ENCODE measurements around the gene GAMT.
"Not testable (repeated sequence)": the region's sequence is repeated elsewhere in the genome, so short reads cannot be mapped to it uniquely, and the experiment has no call there.

The GAMT gene

DNA sequence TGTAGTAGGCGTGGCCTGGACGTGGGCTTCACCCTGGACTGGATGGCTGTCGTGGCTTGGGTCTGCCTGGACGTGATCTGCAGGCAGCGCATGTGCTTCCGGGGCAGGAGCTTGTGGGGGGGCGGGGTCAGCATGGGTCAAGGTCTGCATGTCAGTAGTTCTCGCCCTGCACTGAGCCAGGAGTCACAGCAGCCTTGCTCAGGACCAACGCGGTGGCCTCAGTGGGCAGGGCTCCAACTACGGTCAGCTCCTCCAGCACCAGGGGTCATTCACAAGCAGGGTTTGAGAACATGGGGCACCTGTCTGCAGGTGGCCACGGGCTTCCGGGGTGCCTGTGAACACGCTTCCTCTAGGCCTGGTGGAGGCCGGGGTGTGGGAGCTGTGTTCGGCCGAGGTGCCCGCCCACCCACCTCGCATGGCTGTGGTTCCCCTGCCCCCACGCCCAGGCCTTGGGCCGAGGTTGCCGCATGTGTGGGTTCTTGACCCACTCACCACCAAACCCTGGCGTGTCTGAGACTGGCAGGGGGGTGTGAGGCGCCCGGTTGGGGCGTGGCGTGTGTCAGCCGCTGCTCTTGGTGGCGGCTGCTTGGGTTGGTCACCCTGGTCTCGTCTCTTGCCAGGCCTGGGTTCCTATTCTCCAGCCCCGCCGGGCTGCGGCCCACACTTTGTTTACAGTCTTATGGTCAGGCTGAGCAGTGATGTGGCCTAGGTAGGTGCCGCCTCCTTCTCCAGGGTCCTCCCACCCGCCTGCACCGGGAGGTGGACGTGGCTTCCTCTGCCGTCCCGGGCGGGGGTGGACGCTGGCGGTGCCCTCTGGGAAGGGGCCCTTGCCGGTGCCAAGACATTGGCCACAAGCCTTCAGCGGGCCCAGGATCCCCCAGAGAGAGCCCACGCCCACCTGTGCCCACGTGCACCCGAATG, 32.0 kb upstream of the GAMT start:
- DNase-seq (ENCODE audit: low read depth in 2 of 2) = no peak

DNA sequence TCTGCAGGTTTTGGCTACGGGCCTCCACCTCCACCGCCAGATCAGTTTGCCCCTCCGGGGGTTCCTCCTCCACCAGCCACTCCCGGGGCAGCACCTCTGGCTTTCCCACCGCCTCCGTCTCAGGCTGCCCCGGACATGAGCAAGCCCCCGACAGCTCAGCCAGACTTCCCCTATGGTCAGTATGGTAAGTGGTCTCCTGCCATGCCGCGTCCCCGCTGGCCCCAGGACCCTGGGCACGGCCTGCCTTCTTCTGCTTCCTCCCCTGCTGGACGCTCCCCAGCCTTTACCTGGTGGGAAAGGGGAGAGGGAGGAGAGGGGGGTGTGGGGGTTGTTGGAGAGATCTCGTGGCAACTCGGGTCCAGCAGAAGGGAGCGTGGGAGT, 31.2 kb upstream of the GAMT start:
- no peak for DNase-seq (ENCODE audit: low read depth in 2 of 2)

DNA sequence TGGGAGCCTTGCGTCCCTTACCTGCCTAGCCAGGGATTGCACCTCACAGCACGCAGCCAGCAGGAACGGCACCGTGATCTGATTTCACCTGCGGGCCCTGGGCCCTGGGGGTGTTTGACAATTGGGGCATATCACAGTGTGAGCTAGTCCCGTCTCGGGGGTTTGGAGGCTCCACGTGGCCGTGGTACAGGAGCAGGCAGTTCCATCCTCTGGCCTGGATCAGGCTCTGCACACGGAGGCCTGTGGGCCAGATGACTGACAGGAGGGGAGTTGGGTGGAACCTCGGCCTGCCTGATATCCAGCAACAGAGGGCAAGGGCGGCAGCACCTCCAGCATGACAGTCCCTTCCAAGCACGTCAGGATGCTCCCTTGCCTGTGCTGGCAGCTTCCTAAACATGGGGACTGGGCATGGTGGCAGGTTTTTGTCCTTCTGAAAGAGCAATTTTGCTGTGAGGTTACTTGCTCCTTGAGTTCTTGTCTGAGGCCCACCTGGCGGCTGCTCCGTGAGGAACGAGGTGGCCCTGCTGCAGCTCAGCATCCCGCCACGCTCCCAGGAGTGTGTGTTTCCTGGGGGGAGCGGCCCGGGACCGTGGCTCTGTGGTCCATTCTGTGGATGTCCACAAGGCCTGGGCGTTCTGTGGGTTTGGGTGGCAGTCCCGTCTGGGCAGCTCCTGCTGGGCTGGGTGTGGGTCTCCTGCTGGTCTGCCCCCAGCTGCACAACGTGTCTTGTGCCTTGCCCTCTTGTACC, 30.6 kb upstream of the GAMT start:
- DNase-seq (ENCODE audit: low read depth in 2 of 2) = no peak

DNA sequence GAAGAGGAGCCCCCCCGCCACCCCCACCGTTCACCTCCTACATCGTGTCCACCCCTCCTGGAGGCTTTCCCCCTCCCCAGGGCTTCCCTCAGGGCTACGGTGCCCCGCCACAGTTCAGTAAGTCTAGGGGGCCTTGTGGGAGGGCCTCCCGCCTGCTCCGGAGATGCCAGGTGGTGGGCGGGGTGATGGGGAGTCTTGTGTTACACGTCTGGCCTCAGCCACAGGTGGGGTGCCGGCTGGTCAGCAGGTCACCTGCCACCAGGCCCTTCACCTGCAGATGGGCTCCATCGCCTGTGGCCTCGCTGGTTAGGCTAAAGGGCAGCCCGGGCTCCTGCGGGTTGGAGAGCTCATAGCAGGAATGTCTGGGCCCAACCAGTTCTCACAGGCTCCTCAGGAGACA, 28.9 kb upstream of the GAMT start:
- no peak for DNase-seq (ENCODE audit: low read depth in 2 of 2)

DNA sequence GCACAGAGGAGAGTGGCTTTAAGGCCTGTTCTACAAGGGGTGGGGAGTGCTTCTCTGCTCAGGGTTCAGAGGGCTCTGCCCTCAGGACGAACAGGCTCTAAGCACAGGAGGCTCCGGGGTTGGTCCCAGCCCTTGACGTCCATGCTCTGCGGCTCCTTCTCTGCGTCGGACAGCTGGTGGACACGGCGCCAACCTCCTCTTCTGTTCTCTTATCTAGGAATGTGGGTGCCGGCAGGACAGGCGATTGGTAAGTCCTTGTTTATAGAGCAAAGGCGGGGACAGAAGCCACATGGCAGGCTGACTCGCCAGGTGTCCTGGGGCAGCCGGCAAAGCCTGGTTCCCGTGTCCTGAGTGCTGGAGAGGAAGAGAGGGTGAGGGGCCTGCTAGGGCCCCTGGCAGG, 28.4 kb upstream of the GAMT start:
- DNase-seq (ENCODE audit: low read depth in 2 of 2) = no peak

DNA sequence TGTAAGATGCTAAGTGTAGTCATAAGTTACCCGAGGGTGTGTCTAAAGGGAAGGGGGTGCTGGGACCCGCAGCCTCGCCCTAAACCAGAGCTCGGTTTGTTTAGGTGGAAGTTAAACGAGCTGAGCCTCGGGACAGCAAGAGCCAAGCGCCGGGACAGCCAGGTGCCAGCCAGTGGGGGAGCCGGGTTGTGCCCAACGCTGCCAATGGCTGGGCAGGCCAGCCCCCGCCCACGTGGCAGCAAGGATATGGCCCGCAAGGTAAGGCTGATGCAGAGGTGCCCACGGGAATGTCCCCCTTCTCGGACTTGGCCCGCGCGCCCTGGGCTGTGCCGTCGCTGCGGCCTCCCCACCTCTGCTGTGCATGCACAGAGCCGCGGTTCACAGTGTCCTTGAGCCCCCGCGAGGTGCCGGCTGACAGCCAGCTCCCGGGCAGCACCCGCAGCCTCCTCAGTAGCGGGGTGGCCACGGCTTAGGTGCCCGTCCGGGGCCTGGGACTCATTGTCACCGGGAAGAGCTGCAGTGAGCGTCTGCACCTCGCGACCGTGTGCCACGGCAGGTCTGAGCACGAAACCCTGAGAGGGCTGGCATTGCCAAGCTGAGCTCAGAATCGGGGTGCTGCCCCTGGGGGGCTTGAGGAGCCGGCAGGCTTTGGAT, 27.5 kb upstream of the GAMT start:
- DNase-seq (ENCODE audit: low read depth in 2 of 2) = no peak

DNA sequence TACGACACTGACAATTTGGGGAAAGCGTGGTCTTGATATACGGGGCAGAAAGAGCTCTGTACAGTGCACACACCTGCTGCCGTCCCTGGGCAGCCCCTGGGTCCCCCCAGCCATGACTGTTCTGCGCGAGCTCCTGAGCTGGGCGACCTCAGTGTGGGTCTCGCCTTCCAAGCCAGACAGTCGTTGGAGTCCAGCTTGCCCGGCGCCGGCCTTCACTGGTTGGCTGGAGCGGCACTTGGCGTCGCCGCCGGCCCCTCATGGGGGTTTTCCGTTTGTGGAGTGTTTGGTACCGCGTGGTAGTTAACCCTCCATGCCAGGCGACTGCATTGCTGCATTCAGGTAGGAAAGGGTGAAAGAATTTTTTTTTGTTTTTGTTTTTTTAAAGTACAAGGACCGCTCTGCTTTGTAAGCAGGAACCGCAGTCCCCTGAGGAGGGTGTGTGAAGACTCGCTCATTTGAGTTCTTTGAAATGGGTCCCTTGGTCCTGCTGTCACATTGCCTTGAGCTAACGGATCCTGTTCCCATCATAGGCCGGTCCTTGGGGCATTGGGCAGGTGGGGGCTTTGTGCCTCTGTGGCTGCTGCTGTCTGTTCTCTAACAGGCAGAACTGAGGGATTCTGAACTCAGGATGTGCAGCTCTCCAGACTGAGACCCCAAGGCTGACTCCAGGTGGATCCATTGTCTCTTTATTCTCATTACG, 26.0 kb upstream of the GAMT start:
- no peak for DNase-seq (ENCODE audit: low read depth in 2 of 2)

DNA sequence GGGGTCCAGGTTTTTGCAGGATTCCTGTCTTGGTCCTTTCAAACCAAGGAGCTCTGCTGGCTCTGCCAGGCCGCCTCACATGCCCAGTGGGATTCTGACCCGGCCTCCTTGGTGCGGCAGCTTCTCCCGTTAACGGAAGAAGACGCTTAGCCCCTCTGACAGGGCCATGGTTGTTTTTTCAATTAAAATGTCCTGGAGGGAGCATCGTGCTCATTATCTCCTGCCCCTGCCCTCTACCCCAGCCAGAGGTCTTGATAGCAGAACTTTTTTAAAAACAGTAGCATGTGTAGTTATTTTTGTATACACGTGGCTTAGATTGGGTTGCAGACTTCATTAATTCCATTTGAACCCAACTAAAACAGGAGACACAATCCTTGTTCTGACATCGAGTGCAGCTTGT, 25.4 kb upstream of the GAMT start:
- no peak for DNase-seq (ENCODE audit: low read depth in 2 of 2)

DNA sequence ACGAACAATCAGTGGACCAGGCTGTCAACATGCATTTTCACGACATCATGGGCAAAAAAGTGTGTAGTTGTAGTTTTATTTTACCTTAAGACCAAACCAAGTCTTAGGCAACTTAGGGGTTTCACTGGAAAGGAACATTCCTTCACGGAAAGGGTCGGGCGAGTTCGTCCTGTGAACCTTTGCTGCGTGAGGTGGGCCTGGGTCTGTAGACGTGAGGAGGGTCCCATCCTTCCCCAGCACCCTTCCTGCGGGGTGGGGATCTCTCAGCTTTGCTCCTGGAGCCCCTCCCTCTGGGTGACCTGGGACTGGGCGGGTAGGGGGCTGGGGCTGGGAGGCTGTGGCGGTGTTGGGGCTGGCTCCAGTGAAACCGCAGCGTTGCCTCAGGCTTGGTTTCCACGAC, 24.6 kb upstream of the GAMT start:
- no peak for DNase-seq (ENCODE audit: low read depth in 2 of 2)

DNA sequence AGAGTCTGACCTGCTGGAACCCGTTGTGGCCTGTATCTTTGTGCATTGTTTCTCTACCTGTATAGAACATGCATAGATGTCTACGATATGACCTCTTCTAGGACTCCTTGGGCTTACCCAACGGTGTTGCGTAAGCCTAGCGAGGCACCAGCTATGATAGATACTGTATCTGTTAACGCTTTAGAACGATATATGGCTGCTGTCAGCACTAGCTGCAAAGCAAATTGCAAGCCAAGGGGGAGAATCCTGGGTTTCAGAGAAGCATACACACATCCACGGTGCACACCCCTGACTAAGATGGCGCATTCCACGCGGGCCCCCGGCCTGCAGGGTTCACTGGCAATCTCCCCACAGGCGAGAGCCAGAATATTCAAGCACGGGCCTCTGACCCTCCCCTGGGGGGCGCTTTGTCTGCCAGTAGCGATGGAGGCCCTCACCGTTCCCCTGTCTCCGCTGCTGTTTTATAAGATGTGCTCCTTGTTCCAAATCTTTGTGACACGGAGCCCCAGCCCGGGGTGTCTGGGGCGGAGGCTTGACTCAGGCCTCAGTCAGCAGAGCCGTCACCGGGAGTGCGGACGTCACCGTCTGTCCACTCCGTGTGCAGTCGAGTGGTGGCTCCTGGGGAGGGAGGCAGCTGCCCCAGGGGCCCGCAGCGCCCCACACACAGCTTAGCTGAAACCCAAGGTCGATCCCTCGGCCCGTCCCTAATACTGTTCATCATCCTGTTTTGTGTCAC, 23.9 kb upstream of the GAMT start:
- DNase-seq (ENCODE audit: low read depth in 2 of 2) = no peak

DNA sequence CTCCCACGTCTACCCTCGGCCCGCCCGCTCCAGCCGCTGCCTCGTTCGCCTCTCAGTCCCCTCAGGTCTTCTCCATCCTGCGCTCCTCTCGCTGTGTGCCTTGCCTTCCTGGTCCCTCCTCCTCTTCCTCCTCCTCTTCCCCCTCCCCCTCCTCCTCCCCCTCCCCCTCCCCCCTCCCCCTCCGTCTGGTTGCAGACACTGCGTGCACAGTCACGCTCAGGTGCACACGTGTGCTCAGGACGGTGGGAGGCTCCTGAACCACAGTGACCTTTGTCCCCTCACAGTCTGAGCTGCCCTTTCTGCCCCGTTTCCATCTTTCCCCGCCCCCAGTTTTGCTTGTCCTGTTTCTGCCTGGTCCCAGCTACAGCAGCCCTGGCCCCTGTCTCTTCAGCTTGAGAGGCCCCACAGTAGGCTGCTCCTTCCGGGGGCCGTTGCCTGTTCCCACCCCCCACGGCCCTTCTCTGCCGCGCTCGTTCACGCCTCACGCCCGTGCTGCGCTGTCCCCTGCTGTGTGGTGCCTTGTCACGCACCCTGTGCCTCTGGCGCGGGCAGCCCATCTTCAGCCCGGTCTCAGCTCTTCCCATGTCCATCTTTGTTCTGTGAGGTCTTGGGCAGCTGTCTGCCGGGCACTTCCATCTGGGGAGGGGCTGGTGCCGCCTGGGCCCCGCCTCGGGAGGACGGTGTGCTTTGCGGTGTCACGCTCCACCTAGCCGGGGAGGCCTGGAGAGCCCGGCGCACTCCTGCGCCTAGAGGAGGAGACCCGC, 23.0 kb upstream of the GAMT start:
- DNase-seq (ENCODE audit: low read depth in 2 of 2) = no peak

DNA sequence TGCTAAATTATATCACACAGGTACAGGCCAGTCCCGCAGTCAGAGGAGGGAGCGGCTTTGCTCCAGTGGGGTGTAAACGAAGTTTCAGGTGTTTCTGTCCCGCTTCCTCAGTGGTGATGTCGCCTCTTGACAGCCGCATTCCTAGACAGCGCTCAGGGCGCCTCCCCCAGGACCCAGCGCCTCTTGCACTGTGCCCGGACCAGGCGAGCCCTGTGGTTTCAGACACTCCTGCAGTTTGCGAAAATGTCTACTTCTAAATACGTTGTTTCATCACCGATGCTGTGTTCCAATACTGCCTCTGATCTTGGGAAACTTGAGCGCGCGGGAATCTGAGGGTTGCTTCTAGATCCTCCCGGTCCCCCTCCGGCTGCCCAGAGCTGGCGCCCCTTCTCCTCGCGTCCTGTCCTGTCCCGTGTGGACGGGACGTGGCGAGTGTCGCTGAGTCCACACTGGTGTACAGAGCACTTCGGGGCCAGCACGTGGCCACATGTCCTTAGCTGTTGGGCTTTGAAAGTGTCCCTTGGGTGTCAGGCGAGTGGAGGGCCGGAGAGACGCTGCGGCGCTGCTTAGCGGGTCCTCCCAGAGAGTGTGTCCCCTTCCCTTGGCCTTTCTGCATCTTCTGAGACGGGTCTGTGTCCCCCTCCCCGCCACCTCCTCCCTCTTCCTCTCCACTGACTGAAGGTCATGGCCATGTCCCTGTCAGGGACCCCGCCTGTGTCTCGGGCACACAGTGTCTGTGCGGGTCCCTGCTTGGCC, 22.3 kb upstream of the GAMT start:
- no peak for DNase-seq (ENCODE audit: low read depth in 2 of 2)

DNA sequence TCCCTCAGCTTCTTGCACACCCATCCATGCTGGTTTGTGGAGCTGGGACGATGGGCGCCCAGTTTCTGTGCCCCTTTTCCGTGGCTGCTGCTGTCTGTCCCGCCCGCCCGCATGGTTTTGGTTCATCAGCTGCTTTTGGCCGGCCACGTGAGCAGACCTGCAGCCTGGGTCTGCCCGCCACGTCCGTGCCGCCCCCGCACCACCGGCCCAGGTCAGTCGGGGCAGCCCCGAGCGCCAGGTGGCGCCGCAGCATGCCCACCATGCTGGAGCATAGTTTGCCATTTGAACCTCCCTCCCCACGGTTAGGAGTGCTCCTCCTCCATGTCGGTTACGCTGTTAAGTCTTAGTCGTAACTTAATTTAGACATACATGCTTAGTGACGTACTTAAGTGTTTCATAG, 21.6 kb upstream of the GAMT start:
- no peak for DNase-seq (ENCODE audit: low read depth in 2 of 2)

DNA sequence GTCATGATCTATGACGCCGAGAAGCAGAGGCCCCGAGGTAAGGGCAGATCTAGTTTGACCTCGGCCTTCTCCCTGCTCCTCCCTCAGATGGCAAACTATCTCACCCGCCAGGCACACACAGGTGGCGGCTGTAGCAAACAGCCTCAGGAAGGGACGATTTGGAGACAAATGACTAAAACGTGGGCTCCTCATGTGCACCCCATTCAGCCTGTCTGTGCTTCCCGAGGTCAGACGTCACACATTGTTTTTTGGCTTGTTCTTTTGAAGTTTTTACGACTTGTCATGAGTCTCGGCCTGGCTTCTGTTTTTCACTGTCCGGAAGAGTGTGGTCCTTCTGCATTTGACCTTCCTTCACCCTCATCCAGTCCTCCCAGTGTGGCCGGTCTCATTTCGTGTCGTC, 21.0 kb upstream of the GAMT start:
- DNase-seq (ENCODE audit: low read depth in 2 of 2) = no peak

DNA sequence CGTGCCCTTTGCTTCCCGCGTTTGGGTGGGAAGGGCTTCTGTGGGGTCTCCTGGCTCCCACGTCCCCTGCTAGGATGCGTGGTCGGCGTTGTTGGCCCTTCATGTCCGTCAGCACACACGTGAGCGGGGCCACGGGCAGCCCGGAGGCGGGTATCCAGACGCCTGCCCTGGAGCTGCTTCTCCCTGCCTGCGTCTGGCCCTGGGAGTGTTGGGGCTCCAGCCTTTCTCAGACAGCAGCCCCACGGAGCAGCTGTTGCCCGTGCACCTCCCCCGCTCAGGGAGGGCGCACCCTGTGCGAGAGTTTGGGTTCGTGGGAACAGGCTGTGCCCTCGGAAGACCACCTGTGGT, 20.6 kb upstream of the GAMT start:
- DNase-seq (ENCODE audit: low read depth in 2 of 2) = no peak

DNA sequence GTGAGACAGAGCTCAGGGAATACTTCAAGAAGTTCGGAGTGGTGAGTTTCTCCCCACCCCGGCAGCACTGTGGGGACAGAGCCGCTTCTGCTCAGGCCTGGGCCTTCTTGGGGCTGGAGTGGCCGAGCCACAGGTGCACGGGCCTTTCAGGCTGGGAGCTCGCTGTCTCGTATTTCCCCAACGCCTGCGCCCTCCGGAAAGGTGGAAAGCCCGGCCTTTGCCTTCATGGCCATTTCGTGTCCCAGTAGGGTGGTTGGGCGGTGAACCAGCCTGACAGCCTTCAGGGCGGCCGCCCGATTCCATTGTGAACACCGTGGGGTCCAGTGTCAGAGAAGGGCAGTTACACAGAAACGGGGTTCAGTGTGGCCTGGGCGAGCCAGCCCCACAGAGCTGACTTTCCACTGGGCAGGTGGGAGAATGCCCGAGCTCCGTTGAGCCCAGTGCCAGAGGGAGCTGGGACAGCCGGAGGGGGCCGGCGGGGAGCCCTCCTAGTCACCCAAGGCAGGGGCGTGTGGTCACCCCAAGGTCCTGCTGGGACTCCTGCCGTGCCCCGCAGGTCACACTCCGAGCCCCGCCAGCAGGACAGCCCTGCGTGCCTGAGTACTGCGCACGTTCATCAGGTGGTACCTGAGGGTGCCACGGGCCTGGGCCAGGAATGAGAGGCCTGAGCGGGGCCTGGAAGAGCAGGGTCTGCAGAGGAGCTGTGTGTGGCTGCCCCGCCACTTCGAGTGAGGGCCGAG, 20.0 kb upstream of the GAMT start:
- DNase-seq (ENCODE audit: low read depth in 2 of 2) = no peak

DNA sequence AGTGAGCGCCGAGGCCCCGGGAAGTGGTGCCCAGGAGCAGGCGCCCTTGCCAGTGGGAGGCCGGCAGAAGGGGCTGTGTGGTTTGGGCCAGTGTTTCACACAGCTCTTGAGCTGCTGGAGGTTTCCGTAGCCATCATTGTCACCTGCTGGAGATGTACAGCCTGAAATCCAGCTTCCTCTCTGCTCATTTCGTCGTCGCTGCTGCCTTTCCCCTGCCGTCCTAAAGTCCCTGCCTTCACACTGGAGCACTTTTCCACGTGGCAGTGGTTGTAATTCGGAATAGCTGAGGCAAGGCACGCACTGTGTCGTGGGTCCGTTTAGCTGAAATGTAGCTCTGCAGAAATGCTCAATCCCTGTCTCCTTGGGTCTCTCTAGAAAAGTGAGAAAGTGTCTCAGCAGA, 19.2 kb upstream of the GAMT start:
- no peak for DNase-seq (ENCODE audit: low read depth in 2 of 2)

DNA sequence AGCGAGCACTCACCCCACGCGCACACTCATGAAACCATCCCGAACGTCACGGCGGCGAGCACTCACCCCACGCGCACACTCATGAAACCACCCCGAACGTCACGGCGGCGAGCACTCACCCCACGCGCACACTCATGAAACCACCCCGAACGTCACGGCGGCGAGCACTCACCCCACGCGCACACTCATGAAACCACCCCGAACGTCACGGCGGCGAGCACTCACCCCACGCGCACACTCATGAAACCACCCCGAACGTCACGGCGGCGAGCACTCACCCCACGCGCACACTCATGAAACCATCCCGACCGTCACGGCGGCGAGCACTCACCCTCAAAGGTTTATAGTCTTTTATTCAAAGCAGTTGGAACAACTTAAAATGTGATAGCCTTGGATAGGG, 18.7 kb upstream of the GAMT start:
- not testable (repeated sequence) for DNase-seq (ENCODE audit: low read depth in 2 of 2)

Measured in stimulated activated CD8-positive, alpha-beta memory T cell treated with anti-CD3 and anti-CD28 coated beads, Interleukin-7, amount 100 ng/mL, for 1 hour (primary cell).